K562 (cell line): ENCODE results near the gene HLA-E. TPM values are rescaled to one million over a fixed set of nuclear protein-coding genes. Genes with fewer than 3 reads are reported as not detected.

ENCODE experiments used
- ATAC-seq: fragments of 200-7000 bp; cut with Tn5 transposase; 3 replicates; pipeline ENCODE4 v1.9.1; 2020; ENCODE audit warnings: moderate library complexity
- BruUV-seq: library from RNA; stranded (reverse); fragments of 400-500 nt; replicated peaks from 2 replicates; lab custom pipeline; 2021; lab: Mats Ljungman, UMichigan
- CTCF ChIA-PET: fragments of 300-600 bp; formaldehyde crosslinking; extraction: SDS; loops from one replicate; lab custom pipeline; 2021; ENCODE audit warnings: low intra/inter-chr PET ratio; lab: Yijun Ruan, JAX
- POLR2A ChIA-PET: fragments of 300-600, 350-650 bp; sonication (Branson Sonifier 250); formaldehyde crosslinking; extraction: SDS; loops from one replicate; lab custom pipeline; 2021; ENCODE audit warnings: antibody characterized with exemption, inconsistent platforms; lab: Yijun Ruan, JAX
- DNase-seq, 4 experiments: peaks; one replicate each; pipeline versions ENCODE4 v3.0.0 to v3.0.0-alpha.2; 2011 to 2018; ENCODE audit warnings: low spot score in 3 of 4, mixed read lengths in 3 of 4; ENCODE audit errors: extremely low read depth in 1 of 4
- FAIRE-seq: peaks from 2 replicates; lab custom pipeline; 2011; peaks lifted over from hg19 to GRCh38; lab: Jason Lieb, UNC
- H2AFZ ChIP-seq: 2 replicates; pipeline ENCODE4 v1.6.0; 2011; ENCODE audit warnings: low read depth, low read length, control low read depth, inconsistent platforms
- H3K27ac ChIP-seq: fragments of 200-600 bp; 3 replicates; pipeline ENCODE4 v1.8.0; 2011; ENCODE audit warnings: low read depth, mild to moderate bottlenecking, control low read depth, inconsistent platforms, low read length, moderate library complexity, mixed read lengths; ENCODE audit errors: extremely low read depth
- H3K27me3 ChIP-seq, 2 experiments: fragments of 300-600 bp in 1 of 2; 2 replicates in 1 of 2; 3 replicates in 1 of 2; pipeline versions ENCODE4 v1.6.0 to v1.8.0; 2011; ENCODE audit warnings: inconsistent platforms in 2 of 2, low read length in 2 of 2, mild to moderate bottlenecking in 1 of 2, mixed read lengths in 1 of 2, moderate library complexity in 1 of 2; ENCODE audit not compliant: control insufficient read depth in 2 of 2, insufficient read depth in 2 of 2
- H3K36me3 ChIP-seq: fragments of 300-600 bp; 3 replicates; pipeline ENCODE4 v1.8.0; 2011; ENCODE audit warnings: mild to moderate bottlenecking, low read length, inconsistent platforms; ENCODE audit not compliant: control insufficient read depth, insufficient read depth
- H3K4me1 ChIP-seq, 2 experiments: fragments of 200-600 bp in 1 of 2; replicated peaks in 1 of 2; 2 replicates in 1 of 2; 3 replicates in 1 of 2; pipeline versions ENCODE4 v1.5.1 to v1.8.0; 2011; ENCODE audit warnings: inconsistent platforms in 2 of 2, low read length in 2 of 2, mild to moderate bottlenecking in 1 of 2, mixed read lengths in 1 of 2, moderate library complexity in 1 of 2; ENCODE audit not compliant: control insufficient read depth in 2 of 2, insufficient read depth in 2 of 2
- H3K4me2 ChIP-seq: 2 replicates; pipeline ENCODE4 v1.6.1; 2011; ENCODE audit warnings: low read length, control low read depth, inconsistent platforms, mixed read lengths; ENCODE audit not compliant: insufficient read depth
- H3K4me3 ChIP-seq: fragments of 200-600 bp; sonication (generic), shearing (Covaris generic); 2 replicates; pipeline ENCODE4 v1.5.1; 2016; ENCODE audit warnings: control low read depth, inconsistent platforms
- H3K79me2 ChIP-seq: fragments of 200-600 bp; 3 replicates; pipeline ENCODE4 v1.8.0; 2011; ENCODE audit warnings: low read length, inconsistent platforms; ENCODE audit not compliant: control insufficient read depth, insufficient read depth
- H3K9ac ChIP-seq, 2 experiments: 2 replicates each; pipeline versions ENCODE4 v1.6.0 to v1.6.1; 2011; ENCODE audit warnings: low read depth in 2 of 2, low read length in 2 of 2, control low read depth in 1 of 2, inconsistent platforms in 1 of 2, mild to moderate bottlenecking in 1 of 2, mixed read lengths in 1 of 2; ENCODE audit not compliant: insufficient read depth in 1 of 2
- H3K9me1 ChIP-seq: one replicate; pipeline ENCODE4 v1.6.0; 2011; ENCODE audit warnings: inconsistent platforms, mild to moderate bottlenecking, low read length, moderate library complexity; ENCODE audit not compliant: control insufficient read depth, insufficient read depth
- H3K9me3 ChIP-seq: replicated peaks from 2 replicates; pipeline ENCODE4 v1.5.1; 2011; ENCODE audit warnings: low read depth, low read length, inconsistent platforms; ENCODE audit not compliant: control insufficient read depth, insufficient read depth
- H4K20me1 ChIP-seq: replicated peaks from 2 replicates; pipeline ENCODE4 v1.6.1; 2011; ENCODE audit warnings: low read length, inconsistent platforms, mixed read lengths; ENCODE audit not compliant: control insufficient read depth, insufficient read depth
- CSDE1 ChIP-seq, 2 experiments: fragments of 450-650 bp; IDR thresholded peaks; 2 replicates each; pipeline ENCODE4 v1.6.1; 2016; ENCODE audit warnings: mild to moderate bottlenecking in 1 of 2
- RAD51 ChIP-seq: fragments of 450-650 bp; IDR thresholded peaks from 2 replicates; pipeline ENCODE4 v1.7.1; 2016; ENCODE audit warnings: low read depth, mild to moderate bottlenecking, borderline replicate concordance
- TCFL5 ChIP-seq: fragments of 250-450 bp; sonication (Bioruptor Pico); conservative IDR thresholded peaks from 2 replicates; pipeline ENCODE4 v1.6.1; 2021; ENCODE audit warnings: mild to moderate bottlenecking, moderate library complexity, matching md5 sums
- ZFP36 ChIP-seq: fragments of 150-350 bp; IDR thresholded peaks from 2 replicates; pipeline ENCODE4 v1.6.1; 2018; ENCODE audit warnings: low read length, low read depth; ENCODE audit not compliant: partially characterized antibody
- ZNF431 ChIP-seq: sonication (generic); formaldehyde crosslinking; IDR thresholded peaks from 2 replicates; pipeline ENCODE4 v1.8.0; 2022; ENCODE audit warnings: mild to moderate bottlenecking, missing genetic modification reagents
- ZNF444 ChIP-seq: fragments of 250-450 bp; sonication (Bioruptor Pico); IDR thresholded peaks from 2 replicates; pipeline ENCODE4 v1.4.0; 2020; ENCODE audit warnings: mild to moderate bottlenecking, moderate library complexity
- WGBS: fragments of 100-300 bp; shearing (Covaris generic); methylation state at CpG from one replicate; pipeline ENCODE4 v1.1.6; 2016; ENCODE audit warnings: low coverage, mixed read lengths; ENCODE audit not compliant: insufficient coverage; ENCODE audit errors: missing lambda C conversion rate; 5-methylcytosine and 5-hydroxymethylcytosine counted together
- in situ Hi-C: fragments of 300-500 bp; cut with MboI; formaldehyde crosslinking; loops from 4 replicates; pipeline ENCODE4 v1.15.0; 2018; ENCODE audit warnings: inconsistent platforms, mixed read lengths
- intact Hi-C: fragments of 100-400 bp; cut with micrococcal nuclease; formaldehyde crosslinking; loops from 2 replicates; pipeline ENCODE4 v1.14.2; 2022
- polyA plus RNA-seq, 8 experiments: library from polyadenylated mRNA; depleted of rRNA in 4 of 8; stranded (reverse) in 5 of 8; unstranded in 3 of 8; fragments of >200 nt; fragmentation: Nextera tagmentation in 2 of 8; fragmentation: Illumina TruSeq in 1 of 8; extraction: Ambion mirVana in 2 of 8; extraction: Trizol in 1 of 8; gene quantifications; 2 replicates each; pipeline versions ENCODE4 v1.2.1 to v1.2.3, GENCODE V29; 2011 to 2014; ENCODE audit warnings: inconsistent platforms in 1 of 8, missing spikeins in 1 of 8
- total RNA-seq, 7 experiments: library from RNA; depleted of rRNA in 6 of 7; stranded (reverse); fragments of >200 nt in 6 of 7; fragmentation: Illumina TruSeq in 2 of 7; extraction: Trizol in 2 of 7; gene quantifications; 2 replicates each; pipeline versions ENCODE4 v1.2.1 to v1.2.3, GENCODE V29; 2011 to 2021; ENCODE audit warnings: low replicate concordance in 1 of 7
- TF ChIP-seq, protein P1 (sequence below): fragments of 200-400 bp; formaldehyde crosslinking; IDR thresholded peaks from 2 replicates; pipeline ENCODE4 v1.6.1; 2017; ENCODE audit warnings: mild to moderate bottlenecking, low read depth, low read length, moderate library complexity
- TF ChIP-seq, protein P2 (sequence below): sonication (generic); formaldehyde crosslinking; IDR thresholded peaks from 2 replicates; pipeline ENCODE4 v1.8.1; 2022; ENCODE audit warnings: missing genetic modification reagents
- TF ChIP-seq, protein P3 (sequence below): fragments of 450-650 bp; formaldehyde crosslinking; IDR thresholded peaks from 2 replicates; pipeline ENCODE4 v1.4.0; 2020; ENCODE audit warnings: mild to moderate bottlenecking, mixed read lengths

Gene HLA-E
- total and polyA plus RNA-seq, 9 of the 15 experiments (the other 6 are each of a cell fraction or from before 2014, with no cell fraction given), result 3.2 to 39.9 (median 26.8) TPM

DNA sequence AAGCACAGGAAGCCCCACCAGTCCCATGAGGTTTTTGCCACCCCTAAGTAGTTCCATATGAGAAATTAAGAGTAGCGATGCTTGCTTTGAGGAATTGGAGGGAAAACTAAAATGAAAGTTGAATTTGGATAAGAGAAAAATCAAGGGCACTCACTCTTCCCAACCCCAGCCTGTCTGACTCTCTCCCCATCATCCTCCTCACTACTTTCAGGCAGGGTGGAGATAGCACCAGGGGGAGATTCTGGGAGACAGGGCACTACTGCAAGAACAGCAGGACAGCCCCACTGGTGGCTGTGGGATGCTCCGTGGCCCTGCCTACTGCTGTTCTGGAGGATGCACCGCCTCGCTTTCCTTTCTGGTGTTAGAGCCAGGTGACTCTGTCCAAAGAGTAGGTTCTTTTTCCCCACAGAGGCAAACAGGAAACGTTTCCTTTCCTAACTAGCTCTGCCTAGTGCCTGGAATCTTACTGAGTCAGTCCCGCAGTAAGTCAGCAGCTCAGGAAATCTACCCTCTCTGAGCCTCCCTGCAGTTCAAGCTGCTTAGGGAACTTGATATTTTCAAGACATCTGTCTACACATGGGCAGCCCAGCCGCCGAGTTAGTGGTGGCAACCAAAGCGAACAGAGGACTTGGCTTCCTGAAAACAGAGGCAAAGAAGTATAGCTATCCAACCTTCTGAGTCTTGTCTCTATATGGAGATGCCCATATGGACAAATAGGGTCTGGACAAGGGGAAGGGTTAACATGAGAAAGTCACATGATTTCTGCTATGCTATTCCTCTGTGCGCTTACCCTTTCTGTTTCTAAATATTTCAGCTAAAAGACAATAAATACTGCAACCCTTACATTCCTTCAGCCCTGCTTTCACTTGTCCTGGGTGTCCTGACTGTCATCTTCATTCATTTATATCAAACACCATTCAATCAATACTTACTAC is 11.4 kb downstream of the HLA-E start:
- DNase-seq, result peak in 1 of 4 experiments; percentile 20
- Histone ChIP-seq H3K4me2 (peak overlapping the region; percentile 39; the same call in 1 of the 2 replicates), H3K9ac (peak overlapping the region; percentile 10 to 46; a peak in 1 of 4 replicates), H4K20me1 (no peaks in the 10 kb centered on the region), H3K27me3 (no peaks in the 10 kb centered on the region), H3K9me3 (no peaks in the 10 kb centered on the region), H3K27ac (no peak overlapping the region), H3K9me1 (no peaks in the 10 kb centered on the region), H3K79me2 (no peaks in the 10 kb centered on the region), H2AFZ (peak overlapping the region; percentile 82), H3K4me3 (no peak overlapping the region), H3K36me3 (no peaks in the 10 kb centered on the region), H3K4me1 (peaks cover 10 to 20% of the 10 kb centered on the region in 2 experiments; a peak in 4 of 5 replicates)
- TF ChIP-seq, protein P1, sequence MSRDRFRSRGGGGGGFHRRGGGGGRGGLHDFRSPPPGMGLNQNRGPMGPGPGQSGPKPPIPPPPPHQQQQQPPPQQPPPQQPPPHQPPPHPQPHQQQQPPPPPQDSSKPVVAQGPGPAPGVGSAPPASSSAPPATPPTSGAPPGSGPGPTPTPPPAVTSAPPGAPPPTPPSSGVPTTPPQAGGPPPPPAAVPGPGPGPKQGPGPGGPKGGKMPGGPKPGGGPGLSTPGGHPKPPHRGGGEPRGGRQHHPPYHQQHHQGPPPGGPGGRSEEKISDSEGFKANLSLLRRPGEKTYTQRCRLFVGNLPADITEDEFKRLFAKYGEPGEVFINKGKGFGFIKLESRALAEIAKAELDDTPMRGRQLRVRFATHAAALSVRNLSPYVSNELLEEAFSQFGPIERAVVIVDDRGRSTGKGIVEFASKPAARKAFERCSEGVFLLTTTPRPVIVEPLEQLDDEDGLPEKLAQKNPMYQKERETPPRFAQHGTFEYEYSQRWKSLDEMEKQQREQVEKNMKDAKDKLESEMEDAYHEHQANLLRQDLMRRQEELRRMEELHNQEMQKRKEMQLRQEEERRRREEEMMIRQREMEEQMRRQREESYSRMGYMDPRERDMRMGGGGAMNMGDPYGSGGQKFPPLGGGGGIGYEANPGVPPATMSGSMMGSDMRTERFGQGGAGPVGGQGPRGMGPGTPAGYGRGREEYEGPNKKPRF, result no peak
- TF ChIP-seq ZNF431 (0 out of 2 replicates have a peak, but pooled peaks have one; percentile 28), ZFP36 (peak; percentile 44), RAD51 (no peak), TCFL5 (CRISPR knock-in tag) (no peak), CSDE1 (IDR thresholded peaks at IDR 0.05) (no peak), ZNF444 (CRISPR knock-in tag) (no peak)
- TF ChIP-seq, protein P2, sequence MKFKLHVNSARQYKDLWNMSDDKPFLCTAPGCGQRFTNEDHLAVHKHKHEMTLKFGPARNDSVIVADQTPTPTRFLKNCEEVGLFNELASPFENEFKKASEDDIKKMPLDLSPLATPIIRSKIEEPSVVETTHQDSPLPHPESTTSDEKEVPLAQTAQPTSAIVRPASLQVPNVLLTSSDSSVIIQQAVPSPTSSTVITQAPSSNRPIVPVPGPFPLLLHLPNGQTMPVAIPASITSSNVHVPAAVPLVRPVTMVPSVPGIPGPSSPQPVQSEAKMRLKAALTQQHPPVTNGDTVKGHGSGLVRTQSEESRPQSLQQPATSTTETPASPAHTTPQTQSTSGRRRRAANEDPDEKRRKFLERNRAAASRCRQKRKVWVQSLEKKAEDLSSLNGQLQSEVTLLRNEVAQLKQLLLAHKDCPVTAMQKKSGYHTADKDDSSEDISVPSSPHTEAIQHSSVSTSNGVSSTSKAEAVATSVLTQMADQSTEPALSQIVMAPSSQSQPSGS (CRISPR knock-in tag), result no peak
- TF ChIP-seq, protein P3, sequence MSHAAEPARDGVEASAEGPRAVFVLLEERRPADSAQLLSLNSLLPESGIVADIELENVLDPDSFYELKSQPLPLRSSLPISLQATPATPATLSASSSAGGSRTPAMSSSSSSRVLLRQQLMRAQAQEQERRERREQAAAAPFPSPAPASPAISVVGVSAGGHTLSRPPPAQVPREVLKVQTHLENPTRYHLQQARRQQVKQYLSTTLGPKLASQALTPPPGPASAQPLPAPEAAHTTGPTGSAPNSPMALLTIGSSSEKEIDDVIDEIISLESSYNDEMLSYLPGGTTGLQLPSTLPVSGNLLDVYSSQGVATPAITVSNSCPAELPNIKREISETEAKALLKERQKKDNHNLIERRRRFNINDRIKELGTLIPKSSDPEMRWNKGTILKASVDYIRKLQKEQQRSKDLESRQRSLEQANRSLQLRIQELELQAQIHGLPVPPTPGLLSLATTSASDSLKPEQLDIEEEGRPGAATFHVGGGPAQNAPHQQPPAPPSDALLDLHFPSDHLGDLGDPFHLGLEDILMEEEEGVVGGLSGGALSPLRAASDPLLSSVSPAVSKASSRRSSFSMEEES (CRISPR knock-in tag), result peak; percentile 73
- ATAC-seq, result peak; percentile 6; the same call in 1 of the 3 replicates
- intact Hi-C loops, result no loop called here
- WGBS, result 50% methylated on average over 10 of the region's 10 CpGs
- no peak for FAIRE-seq
- in situ Hi-C loops, result no loop called here
- ChIA-PET POLR2A (interaction anchor here (0.9 to 1.2 kb wide), 6 partner anchors 8 to 114 kb away, joined by 3 to 5 read pairs (median 4); no protein-coding TSS in a partner anchor), CTCF (no interaction called here)
- no TSS peak for BruUV-seq
